HG02610 (cell line): ENCODE data around the gene EML5.
"Not testable (repeated sequence)": the region's sequence is repeated elsewhere in the genome, so short reads cannot be mapped to it uniquely, and the experiment has no call there.

ENCODE experiments used
- ATAC-seq: cut with Tn5 transposase; IDR thresholded peaks from one replicate; pipeline ENCODE4 v1.9.1; 2021; ENCODE audit warnings: mild to moderate bottlenecking, moderate library complexity; ENCODE audit not compliant: unreplicated experiment

The EML5 gene

DNA sequence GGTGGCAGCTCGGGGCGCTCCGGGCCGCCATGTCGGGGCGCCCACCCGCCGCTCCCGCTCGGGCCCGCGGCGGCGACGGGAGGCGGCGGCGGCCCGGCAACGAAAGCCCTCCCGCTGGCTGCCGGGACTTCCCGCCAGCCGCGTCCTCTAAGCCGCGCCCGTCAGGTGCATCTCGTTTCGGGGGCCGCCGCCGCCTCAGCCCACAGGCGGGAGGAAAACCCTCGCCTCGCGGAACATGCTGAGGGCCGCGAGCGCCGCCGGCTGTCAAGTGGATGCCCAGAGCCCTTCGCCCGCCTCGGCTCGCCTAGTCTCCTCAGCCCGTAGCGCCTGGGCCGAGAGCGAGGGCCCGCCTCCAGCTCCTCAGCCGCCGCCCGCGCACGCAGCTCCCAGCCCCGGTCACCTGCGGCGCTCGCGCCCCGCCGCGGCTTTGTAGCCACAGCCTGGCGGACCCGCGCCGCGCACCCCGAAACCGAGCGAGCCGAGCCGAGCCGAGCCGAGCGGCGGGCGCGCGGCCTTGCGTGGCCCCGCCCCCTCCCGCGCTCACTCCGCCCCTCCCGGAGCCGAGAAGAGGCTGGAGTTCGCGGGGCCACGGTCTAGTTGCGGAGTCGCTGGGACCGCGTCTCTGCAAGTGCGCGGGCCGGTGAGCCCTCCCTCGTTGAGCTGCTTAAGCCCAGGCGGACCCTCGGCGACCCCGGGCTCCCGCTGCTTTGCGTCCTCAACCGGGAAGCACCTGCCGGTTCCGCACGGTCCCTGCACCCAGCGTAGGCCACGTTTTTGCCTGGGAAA lies at the start of gene EML5:
EML5 (minus strand) TSS at position 481 of the 786 bp plus-strand sequence; CDS start at position 31, 450 bp downstream.
- ATAC-seq = peak; percentile 89

GRCh38 chr14:88842414-88842813 lies 49.7 kb upstream of the EML5 start:
- no peak for ATAC-seq

- ATAC-seq = no peak
Observed at GRCh38 chr14:88841741-88842140, 49.0 kb upstream of the EML5 start.

GRCh38 chr14:88840926-88841325 lies 48.2 kb upstream of the EML5 start:
- ATAC-seq = no peak

- ATAC-seq = no peak
Observed at GRCh38 chr14:88838015-88838414, 45.3 kb upstream of the EML5 start.

DNA sequence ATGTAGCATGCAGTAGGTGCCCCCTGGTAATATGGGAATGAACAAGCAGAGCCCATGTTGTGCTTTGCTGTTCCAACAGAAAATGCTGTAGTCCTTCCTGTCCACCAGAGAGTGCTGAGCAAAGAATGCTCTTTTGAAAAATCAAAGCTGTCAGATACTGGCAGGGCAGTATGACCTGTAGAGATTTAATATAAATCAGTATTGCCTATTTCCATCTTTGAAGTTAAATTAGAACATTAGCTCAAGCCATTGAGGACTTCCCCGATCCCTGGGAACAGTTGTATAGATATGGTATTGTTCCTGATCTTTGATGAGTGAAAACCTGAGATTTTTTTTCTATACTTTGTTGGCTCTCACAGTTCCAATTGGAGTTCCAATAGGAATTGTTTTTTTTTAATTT lies 44.7 kb upstream of the EML5 start:
- no peak for ATAC-seq

DNA sequence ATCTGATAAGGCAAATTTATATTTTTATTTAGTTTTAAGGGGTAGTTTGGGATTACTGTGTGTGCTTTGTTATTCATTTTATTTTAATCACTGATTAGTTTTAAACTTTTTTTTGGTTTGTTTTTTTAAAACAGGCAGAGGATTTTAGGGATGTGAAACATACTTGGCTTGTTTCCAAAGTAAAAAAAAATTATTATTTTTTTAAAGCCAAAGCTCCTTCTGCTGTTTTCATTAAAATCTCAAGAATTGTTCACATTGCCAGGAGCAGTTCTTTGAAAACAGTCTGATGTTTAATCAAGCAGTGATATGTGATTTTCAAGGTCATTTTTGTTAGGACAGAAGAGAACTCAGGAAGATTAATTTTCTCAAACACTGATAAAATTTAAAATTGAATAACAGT lies 42.9 kb upstream of the EML5 start:
- ATAC-seq = no peak

- no peak for ATAC-seq
Observed at GRCh38 chr14:88834883-88835431, 42.2 kb upstream of the EML5 start.

- no peak for ATAC-seq
Observed at GRCh38 chr14:88831284-88831683, 38.5 kb upstream of the EML5 start.

DNA sequence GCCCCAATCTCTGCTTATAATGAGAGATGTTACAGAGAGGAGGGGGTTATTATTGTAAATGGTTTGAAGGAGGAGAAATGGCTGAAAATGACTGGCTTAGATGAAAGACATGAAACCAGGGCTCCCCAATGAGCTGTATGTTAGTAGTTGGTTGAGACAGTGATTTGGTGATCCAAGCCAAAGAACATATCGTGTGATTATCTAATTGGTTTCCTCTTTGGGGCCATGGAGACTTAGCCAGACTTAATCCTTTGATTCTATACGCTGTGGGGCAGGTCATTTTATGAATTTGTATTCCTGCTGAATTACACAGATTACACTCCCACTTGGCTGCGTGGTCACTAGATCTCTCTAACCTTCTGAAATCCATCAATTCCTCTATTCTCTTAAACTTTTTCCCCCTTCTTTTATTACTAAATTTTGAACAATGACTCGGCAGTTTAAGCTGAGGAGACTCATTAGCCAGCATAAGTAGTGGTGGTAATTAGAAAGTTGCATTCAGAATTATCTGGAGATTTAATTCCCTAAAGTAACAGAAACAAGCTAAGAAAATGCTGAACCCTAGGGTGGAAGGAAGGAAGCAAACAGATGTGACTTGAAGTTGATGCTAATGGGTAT lies 37.0 kb upstream of the EML5 start:
- no peak for ATAC-seq

GRCh38 chr14:88829188-88829587 lies 36.4 kb upstream of the EML5 start:
- no peak for ATAC-seq

DNA sequence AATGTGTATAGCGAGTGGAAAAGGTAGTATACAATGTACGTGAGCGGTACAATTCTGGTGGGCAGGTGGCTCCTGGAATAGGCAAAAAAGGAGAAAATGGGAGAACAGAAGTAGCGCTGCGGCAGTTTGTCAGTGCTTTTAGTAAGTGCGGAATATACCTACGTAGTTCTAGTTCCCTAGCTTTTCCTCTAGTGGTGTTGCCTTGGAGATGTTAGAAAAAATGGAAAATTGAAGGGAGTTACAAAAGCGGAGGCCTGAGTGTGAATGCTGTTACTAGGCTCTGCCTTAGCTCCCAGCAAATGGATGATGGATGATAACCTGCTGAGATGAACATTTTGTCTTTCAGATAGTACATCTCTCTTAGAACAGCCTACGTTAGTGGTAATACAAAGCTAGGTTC lies 32.8 kb upstream of the EML5 start:
- ATAC-seq = no peak

GRCh38 chr14:88825078-88825458 lies 32.3 kb upstream of the EML5 start:
- ATAC-seq = no peak

DNA sequence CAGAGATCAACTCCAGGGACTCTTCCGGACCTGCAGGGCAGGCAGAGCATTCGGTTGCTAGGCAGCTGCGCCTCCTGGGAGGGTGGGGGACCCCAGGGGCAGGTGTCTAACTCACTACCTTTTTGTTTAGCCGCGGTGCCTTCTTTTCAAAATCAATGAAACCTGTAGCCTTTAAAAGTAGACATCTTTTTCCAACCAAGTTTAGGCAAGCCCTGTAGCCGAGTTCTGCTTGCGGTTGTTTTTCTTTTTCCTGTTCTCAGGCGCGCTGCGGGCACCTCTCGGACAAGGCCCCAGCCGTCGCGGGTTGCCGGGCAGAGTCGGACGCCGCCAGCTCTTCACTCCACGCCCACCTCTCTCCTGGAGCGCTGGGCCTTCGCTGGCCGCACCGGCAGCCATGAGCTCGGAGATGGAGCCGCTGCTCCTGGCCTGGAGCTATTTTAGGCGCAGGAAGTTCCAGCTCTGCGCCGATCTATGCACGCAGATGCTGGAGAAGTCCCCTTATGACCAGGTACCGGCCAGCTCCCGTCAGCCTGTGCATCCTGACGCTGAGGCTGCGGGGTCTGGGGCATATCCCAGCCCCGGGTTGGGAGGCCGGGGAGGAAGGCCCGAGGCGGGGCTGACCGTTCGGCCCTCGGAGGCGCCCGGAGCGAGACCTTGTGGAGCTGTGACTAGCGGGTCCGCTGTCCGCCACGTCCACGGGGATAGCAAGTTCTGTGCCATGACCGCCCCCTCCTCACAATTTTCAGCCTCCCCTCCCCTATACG lies 31.7 kb upstream of the EML5 start, which contains the start of gene TTC8:
TTC8 (plus strand) TSS at position 338 of the 764 bp plus-strand sequence; CDS start at position 395, 57 bp downstream.
- peak; percentile 98 for ATAC-seq

GRCh38 chr14:88823968-88824313 lies 31.2 kb upstream of the EML5 start:
- peak; percentile 1 for ATAC-seq

DNA sequence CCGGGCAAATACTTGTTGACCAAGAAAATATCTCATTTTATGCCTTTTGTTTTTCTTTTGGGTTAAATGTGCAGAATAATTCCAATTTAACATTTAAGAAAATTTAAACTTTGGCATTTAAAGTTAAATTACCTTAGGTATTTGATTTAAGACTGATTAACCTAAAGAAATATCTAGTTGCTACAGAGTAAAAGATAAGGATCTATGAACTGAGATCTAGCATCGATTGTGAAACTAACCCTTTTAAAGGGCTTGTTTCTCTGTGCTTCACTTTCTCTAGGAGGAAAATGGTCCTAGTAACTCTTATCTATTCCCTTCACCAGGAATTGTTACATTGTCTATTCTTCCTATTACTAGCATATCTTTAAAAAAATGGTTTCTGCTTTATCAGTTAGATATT lies 29.1 kb upstream of the EML5 start:
- no peak for ATAC-seq

GRCh38 chr14:88821378-88821777 lies 28.6 kb upstream of the EML5 start:
- no peak for ATAC-seq

DNA sequence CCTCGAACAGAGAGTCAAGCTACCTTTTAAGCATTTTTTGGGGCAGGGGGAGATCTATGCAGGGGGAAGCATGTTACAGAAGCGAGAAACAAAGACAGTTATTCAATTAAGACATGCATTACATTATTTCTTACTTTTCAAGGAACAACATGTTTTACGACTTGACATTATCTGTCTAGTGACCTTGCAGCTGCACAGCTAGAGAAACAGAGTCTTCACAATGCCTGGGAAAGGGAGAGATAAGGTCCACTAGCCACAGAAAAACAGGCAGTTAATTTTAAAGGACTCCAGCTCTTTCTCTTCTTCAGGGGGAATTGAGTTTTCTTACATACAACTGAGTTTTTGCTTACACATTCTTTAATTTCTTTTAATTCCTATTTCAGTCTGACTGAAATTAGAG lies 26.9 kb upstream of the EML5 start:
- ATAC-seq = not testable (repeated sequence)

DNA sequence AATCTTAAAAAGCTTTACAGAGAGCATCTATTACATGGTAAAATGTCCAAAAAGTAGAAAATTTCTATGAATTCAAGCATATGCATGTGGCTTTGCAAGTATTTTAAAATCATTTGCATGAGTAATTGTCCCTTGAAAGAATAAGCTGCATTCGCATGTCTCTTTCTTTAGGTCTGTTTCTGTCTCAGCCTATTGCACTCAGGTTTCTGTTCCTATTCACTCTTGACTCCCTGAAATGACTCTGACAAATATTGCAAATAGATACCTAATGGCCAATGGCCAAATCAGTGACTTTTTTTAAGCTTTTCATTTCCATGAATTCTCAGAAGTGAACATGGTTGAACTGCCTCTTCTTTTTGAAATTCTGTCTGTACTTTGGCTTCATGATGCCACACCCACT lies 25.3 kb upstream of the EML5 start:
- no peak for ATAC-seq

DNA sequence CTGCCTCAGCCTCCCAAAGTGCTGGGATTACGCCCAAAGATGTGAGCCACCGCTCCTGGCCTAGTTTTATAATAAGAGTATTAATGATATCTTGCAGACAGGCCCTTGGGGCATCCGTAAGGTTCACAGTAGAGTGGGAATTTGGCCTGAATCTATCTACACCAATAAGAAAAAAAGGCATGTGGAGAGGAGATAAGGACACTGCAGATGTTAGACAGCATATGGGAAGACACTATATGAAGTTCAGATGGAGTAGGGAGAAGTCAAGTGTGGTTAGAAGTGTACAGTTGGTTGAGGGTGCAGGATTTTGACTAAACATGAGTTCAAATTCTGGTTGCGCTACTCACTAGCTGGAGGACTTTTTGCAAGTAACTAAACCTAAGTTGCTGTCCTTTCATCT lies 23.2 kb upstream of the EML5 start:
- ATAC-seq = no peak

DNA sequence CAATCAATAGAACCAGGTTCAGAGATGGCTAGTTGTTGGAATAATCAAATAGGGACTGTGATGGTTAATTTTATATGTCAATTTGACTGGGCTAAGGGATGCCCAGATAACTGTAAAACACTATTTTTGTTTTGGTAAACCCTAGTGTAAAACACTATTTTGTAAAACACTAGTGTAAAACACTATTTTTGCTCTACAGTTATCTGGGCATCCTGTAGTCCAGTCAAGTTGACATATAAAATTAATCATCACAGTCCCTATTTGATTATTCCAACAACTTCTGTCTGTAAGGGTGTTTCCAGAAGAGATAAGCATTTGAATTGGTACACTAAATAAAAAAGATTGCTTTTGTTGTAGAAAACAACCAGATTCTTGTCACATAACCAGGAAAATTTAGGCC lies 15.6 kb upstream of the EML5 start:
- no peak for ATAC-seq

- ATAC-seq = no peak
Observed at GRCh38 chr14:88804477-88804876, 11.7 kb upstream of the EML5 start.
